Activated CD4-positive, alpha-beta T cell treated with anti-CD3 and anti-CD28 coated beads, Interleukin-2, amount 50 U/mL, for 4 hours (primary cell): ENCODE results near the gene PSMB11.

ENCODE experiments used
- DNase-seq, 2 experiments: peaks; one replicate each; pipeline ENCODE4 v3.0.0-alpha.2; 2020

Gene PSMB11

DNA sequence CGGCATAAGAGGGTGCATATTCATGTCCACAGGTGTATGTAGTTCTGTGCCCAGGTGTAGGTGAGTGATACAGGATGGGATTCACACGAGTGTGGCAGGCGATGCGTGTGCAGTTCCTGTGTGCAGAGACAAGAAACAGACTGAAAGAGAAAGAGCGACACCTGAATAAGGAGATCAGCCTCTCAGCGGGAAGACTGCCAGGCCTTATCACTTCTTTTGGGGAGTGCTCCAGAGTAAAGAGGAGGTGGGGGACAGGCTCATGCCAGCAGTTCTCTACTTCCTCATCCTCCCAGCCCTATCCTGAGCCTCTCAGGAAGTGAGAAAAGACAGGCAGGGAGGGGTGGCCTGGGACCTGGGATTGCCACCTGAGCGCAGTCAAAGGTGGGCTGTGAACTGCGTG is 2.8 kb downstream of the PSMB11 start:
- DNase-seq = no peak

DNA sequence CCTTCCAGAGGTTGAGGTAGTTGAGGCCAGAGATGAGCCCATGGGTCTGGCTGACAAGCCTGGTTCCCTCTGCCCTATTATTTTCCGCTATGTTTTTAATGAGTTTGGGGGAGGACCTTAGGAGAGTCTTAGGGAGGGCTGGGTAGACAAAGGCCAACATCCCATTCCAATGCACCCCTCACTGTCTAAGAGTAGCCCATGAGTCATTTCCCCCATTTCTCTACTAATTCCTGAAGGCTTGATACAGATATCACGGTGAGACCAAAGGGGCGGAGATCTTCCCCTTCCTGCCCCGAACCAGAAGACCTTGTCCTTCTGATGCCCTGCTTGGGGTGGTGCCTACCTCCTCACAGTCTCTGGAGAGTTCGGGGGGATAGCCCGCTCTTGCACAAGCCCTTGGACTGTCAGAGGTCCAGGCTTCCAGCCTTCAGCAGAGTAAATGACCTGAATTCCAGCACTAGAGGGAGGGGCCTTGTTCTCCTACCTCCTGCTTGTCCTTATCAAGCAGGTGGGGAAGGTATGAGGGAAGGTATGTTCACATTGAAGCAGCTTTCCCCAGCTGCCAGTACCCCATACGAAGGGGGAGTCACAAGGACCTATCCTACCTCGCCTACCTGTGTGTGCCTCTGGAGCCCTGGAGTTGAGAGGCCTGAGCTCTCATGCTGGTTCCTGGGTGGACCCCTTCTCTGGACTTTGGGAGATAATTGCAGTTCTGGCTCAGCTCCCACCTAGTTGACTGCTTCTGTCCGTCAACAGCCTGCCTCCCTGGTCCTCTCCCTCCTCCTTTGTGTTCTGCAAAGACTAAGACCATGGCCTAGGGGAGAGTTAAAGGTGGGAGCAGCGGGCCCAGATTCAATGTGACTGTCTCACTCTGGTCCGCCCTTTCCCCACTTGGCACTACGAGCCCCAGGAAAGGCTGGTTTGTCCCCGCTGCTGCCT is 3.7 kb downstream of the PSMB11 start:
- DNase-seq = no peak

DNA sequence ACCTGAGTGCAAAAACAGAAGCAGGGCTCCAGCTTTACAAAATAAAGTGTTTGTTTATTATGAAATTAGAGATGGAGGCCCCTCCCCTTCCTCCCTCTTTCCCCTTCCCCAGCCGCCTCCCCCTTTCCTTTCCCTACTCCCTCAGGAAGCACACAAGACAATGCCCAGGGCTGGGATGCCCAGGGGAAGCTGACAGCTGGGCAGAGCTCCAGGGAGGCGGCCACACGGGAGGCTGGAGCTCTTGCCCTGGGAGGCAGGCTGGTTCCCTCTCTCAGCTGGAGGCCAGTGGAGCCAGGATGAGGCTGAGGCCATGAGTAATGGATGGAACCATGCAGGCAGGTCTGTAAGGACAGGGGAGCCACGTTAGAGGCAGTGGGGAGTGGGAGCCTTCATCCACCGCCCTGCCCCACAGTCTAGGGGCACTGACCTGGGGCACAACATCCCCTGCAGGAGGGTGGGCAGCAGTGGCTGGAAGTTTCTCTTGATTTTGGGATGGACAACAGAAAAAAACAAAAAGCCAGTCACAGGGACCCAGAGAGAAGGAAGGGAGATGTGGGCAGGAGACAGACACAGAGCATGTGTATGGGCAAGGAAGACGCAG is 5.1 kb downstream of the PSMB11 start:
- DNase-seq = no peak

DNA sequence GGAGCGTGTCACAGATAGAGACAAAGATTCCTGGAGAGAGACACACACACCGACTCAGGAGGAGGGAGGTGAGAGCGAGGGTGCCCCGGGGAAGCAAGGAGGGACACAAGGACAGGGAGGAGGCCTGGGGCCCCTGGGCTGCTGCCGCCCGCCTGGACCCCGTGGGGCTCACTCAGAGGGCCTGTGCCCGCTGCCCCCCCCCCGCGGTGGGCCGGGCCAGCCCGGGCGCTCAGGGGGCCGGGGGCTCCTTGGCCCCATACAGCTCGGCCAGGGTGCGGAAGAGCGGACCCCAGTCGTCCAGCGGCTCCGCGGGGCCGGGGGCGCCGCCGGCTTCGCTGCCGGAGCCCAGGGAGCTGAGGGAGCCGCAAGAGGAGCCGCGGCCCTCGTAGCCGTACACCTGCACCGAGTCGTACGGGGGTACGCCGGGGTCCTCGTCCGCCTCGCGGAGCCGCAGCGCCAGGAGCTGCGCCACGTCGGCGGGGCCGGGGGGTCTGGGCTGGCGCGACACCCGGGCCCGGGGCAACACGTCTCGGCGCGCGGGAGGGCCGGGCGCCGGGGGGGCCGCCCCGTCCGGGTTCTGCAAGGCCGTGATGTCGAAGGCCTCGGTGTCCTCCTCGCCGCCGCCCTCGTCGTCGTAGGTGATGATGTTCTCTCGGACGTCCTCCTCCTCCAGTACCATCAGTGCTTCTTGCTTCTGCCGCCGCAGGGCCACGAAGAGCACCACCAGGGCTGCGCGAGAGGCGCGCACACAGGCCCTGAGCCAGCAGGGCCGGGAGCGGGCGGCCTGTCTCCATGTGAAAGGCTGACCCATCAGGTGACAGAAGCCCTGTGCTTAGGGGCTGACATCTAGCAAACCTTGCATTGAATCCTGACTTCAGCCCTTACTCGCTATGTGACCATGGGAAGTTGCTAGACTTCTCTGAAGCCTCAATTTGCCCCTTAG is 6.0 kb downstream of the PSMB11 start:
- DNase-seq = no peak

DNA sequence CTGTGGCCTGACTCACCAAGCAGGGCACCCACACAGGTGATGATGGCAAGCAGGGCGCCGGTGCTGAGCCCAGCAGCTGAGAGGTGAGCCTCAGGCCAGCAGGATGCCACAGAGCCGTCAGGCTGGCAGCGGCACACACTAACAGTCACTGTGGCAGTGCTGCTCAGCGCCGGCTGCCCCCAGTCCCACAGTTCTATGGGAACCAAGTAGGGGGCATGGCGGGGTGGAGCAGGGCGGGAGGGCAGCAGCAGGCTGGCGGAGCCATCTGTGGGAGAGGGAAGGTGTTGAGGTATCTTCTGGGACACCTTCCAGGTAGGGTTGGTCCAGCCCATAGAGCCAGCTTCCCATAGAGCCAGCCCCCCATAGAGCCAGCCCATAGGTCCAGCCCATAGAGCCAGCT is 7.0 kb downstream of the PSMB11 start:
- DNase-seq = no peak

DNA sequence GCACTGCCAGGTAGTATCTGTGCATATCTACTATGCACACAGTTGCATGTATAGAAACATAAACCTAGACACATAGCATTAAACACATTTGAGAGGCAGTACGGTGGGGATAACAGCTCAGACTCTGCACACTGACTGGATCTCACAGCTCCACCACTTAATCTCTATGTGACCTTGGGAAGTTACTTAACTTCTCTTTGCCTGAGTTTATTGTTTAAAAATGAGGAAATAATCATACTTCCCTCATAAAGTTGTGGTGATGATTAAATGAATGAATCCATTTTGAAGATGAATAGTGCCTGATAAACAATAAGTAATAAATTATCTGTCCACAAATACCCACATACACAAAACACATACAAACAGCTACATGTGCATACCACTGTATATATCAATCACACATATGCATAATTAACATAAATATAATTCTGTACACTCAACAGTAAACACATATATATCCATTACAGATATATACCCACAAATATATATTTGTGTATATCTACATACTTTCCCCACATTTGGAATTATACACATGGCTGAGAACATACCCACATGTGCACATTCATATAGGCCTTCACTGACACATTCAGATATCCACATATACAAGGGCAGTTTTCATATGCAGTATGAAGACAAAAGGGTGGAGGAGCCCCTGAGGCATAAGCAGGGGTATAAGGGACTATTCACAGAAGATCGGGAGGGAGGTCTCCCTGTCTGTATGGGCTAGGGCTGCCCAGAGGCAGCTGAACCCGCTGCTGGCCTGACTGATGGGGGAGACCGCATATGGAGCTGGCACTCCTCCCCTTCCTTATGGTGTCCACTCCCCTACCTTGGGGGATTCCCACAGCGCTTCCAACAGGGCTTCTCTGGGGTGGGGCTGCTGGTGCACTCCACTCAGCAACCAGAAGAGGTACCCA is 9.4 kb downstream of the PSMB11 start:
- DNase-seq = no peak

DNA sequence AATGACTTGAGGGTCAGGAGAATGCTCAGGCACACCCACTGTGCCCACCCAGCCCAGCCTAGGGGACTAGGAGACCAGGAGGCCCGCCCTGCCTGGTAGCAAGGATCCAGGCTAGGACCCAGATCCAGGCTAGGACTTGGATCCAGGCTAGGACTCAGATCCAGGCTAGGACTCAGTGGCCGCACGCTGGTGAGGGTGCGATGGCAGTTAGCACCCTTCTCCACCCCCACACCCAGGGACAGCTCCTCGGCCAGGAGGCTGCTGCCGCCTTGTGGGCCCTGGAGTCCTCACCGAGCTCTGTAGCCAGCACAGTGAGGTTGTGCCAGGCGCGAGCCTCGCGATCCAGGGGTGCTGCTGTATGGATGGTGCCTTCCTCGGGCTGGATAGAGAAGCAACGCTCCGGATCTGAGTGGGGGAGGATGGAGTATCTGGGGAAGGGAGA is 10.2 kb downstream of the PSMB11 start:
- DNase-seq = no peak

DNA sequence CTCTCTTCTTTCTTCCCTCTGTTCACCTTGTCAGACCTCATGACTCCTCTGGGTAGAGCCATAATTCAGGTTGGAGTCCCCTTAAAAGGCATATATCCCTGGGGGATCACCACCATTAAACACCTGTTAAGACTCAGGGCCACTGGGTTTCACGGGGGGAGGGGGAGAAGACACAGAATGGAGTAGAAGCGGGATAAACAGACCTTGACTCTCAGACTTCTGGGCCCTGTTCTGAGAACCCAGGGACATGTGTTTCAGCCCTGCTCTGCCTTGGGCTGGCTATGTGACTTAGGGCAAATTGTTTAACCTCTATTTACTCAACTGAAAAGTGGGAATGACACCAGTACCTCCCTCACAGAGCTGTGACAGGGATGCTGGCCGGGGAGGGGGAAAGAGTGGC is 10.7 kb downstream of the PSMB11 start:
- no peak for DNase-seq

DNA sequence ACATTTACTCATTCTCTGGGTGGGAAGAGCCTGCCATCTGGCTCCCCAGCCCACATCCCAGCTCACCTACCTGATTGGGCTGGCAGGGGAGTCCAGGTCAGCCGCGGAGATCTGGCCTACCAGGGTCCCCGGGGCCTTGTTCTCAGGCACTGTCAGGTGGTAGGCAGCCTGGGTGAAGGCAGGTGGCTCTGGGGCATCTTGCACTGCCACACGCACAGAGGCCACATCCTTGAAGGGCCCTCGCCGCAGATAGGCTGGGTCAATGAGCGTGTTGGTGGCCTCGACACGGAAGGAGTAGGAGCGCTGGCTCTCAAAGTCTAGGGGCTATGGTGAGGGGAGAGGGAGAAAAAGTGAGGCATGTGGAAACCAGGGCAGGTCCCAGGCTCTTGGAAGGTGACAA is 11.4 kb downstream of the PSMB11 start:
- no peak for DNase-seq

DNA sequence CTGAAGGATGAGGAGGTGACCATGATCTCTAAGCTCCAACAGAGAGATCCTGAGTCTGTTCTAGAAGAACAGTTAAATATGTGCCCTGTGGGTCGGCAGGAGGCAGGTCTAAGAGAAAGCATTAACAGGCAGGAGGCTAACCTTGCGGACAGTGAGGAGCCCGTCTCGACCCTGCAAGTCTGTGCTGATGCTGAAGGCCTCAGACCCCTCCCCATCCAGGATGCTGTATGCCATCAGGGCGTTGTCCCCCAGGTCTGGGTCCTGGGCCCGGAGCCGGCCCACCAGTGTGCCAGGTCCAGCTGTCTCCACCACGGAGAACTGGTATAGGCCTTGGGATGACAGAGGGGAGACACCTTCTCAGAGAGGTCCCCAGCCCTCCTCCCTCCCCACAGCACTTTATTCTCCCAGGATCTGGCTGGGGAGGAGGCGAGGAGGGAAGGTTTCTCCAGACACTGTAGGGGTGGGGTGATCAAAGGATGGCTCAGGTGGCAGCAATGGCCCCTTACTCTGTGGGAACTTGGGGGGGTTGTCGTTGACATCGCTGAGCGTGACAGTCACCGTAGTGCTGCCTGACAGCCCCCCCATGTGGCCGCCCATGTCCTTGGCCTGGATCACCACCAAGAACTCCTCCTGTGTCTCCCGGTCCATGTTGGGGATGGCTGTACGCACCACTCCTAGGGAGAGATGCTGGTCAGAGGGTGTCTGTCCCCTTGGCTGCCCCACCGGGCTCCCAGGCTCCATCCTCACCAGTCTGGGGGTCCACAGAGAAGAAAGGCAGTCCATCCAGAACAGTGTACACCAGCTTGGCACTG is 12.2 kb downstream of the PSMB11 start:
- DNase-seq = no peak

DNA sequence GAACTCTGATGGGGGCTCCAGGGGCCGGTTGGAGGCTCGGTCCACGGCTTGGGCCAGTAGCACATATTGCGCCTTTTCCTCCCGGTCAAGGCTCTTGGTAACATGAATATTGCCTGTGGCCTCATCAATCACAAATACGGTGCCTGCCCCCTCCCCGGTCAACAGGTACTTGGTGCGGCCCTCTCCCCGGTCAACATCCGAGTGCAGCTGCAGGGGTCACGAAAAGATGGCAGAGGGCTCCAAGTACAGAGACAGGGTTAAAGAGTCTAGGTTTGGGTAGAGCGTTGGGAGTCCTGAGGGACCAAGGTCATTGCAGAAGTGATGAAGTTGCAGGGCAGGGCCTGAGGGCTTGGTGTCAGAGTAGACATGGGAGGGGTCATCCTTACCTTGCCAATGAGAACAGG is 13.1 kb downstream of the PSMB11 start:
- DNase-seq = no peak

DNA sequence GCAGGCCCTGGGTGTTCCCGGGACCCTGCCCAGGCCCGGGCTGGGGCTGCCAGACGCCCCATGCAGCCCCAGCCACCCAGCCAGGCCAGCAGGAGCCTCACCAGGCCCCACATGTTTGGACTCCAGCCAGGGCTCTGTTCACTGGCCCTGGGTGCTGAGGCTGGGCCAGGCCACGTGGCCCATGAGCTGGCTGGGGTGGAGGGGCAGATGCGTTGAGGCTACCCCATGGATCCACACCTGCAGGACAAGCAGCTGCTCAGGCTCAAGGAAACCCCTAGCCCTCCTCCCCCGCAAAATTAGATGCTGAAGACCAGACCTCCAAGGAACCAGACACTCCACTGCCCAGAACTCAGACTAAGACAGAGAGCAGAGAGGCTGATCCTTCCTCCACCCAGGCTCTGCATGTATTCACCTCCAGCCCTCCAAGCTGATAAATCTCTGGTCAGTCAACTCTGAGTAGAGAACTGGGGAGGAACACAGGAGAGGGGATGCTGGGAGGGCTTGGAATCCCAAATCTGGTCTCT is 13.7 kb downstream of the PSMB11 start:
- DNase-seq = no peak

DNA sequence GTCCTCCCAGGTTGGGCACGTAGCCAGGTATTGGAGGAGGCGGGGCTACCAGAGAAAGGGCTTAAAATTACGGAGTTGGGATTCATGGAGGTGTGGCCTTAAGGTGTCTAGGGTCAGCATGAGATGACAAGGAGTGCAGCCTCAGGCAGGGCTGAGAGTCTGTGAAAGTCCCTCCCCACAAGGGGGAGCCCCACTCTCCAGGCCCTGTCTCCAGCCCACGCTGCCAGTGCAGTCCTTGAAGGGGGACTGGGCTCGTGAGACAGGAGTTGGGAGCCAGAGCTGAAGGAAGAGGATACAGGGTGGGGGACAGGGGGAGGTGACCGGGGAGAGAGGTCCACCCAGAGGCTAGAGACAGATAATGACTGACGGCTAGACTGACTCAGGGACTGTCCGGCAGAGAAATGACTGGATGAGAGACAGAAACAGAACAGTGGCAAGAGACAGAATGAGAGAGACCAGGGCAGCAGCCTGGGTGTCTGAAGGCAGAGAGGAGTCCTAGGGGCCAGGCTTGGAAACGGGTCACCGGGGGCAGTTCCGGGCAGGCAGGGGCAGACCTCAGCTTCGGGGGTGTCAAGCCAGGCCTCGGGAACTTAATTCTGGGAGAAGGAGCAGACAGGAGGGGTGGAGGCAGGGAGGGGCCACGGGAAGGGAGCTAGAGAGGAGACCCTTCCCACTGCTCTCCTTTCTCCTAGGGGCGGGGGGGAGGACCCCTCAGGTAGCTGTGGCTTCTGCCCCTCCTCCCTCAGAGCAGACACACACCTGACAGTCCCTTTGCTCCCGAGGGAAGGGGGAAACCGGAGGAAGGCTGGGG is 14.3 kb downstream of the PSMB11 start:
- DNase-seq = peak; percentile 66 to 67

DNA sequence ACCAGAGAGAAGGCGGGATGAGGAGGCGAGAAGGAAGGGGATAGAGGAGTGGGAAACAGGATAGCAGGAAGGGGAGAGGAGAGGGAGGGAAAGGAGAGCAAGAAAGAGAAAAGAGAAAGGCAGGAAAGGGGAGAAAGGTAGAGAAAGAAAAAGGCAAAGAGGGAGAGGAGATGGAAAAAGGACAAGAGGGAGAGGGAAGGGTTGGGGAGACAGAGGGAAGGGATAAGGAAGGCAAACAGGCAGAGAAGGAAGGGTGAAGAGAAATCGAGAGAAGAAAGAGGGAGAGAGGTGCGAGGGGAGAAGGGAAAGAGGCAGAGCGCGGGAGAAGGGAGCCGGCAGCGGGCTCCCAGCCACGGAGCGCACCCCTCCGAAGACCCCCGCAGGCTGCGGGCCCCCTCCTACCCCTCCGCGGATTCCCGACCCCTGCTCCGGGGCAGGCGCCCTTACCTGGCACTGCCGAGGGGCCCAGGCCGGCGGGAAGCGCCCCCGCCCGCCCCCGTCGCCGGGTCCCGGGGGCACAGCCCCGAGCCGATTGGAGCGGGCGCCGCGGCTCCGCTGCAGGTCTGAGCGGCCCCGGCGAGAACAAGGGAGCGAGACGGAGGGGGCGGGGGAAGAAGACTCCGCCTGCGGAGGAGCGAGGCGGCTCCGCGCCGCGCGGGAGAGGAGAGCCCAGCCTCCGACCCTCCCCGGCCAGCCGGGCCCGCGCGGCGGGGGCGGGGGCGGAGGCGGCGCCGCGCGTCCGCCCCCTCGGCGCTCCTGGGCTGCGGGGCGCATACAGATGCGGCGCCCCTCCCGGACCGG is 15.1 kb downstream of the PSMB11 start, which contains the start of gene CDH24:
TSS of gene CDH24 (minus strand) at position 565 of the 801 bp plus-strand sequence. CDS start 1,787 bp downstream, outside the sequence.
- DNase-seq = peak; percentile 56 to 62

DNA sequence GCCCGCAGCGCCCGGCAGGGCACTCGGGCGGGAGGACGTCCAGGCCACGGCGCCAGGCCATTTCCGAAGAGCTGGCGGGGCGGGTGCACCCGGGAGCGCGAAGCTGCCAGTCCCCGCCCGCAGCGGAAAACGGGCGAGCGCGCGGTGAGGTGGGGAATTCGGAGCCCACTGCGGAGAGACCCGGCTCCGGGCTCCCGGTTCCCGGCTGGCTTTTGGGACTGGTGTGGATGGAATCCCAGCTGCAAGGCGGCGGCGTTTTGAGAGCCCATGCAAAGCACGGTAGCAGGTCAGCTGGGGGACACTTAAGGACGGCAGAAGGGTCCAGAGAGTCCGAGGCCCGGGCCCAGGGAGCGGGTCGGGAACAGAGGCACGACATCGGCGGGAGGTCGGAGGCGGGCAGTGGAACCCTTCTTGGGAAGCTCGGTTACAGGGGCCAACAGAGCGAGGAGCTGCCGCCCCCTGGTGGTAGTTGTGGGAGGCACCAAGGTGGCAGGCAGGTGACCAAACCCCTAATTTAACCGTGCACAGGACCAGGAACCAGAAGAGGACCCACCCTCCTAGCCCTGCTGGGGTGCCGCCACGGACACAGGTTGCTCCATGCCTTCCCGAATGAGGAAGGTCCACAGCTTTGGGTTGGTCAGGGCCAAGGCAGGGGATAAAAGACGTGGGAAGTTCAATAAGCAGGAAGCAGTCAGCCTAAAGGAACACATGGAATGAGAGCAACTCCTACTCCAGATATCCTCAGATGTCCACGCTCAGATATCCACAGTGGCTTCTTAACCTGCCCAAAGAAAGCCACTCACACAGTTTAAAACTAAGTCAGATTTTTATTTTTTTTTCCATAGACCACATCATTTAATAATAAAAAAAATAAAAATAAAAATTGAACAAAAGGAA is 16.0 kb downstream of the PSMB11 start:
- DNase-seq = peak; percentile 83 to 85

DNA sequence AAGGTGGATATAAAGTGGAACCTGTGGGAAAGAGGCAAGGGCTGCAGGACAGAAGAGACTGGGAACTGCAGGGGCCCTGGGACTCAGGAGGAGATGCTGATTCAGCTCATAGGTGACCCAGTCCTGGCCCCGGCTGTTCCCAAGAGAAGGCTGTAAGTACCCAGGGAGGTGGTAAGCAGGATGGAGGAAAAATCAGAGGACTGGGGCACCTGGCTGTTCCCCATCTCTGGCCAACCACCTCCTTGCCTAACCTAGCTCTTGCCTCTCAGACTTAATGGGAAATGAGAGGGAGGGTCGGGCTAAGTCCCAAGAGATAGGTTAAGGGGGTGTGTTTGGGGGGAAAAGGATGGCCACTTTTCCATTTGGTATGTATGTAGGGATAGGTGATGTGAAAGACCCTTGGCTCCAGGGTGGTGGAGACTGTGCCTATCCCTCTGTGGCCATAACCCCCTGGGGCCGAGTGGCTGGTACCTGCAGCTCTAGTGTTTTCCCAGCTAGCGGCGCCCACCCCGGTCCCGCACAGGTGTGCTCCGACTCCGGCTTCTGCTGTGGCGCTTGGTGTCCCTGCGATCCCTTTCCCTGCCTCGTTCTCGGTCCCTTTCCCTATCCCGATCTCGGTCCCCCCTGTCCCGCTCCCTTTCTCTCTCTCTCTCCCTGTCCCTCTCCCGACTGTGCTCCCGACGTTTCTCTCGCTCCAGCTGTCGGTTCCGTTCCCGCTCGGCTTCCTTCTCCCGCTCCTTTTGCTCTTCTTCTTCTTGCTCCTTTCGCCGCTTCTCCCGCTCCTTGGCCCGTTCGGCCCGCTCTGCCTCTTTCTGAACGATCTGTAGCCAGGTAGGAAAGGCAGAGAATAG is 16.9 kb downstream of the PSMB11 start:
- no peak for DNase-seq
